Mesendoderm (in vitro differentiated cells): Measurements from ENCODE around the gene SAMM50.

Source experiments
- DNase-seq: peaks from one replicate; pipeline ENCODE4 v3.0.0; 2013
- H2AK5ac ChIP-seq: 2 replicates; pipeline ENCODE4 v1.6.1; 2013; ENCODE audit warnings: low read length, inconsistent platforms
- H2BK120ac ChIP-seq: 2 replicates; pipeline ENCODE4 v1.6.1; 2013; ENCODE audit warnings: low read depth, mild to moderate bottlenecking, low read length, moderate library complexity, mixed read lengths
- H2BK15ac ChIP-seq: replicated peaks from 2 replicates; pipeline ENCODE4 v1.6.1; 2013; ENCODE audit warnings: low read depth, mild to moderate bottlenecking, moderate library complexity
- H2BK5ac ChIP-seq: 2 replicates; pipeline ENCODE4 v1.6.1; 2013; ENCODE audit warnings: low read length, inconsistent platforms
- H3K18ac ChIP-seq: 2 replicates; pipeline ENCODE4 v1.6.1; 2013; ENCODE audit warnings: mild to moderate bottlenecking, low read length, mixed read lengths
- H3K23ac ChIP-seq: one replicate; pipeline ENCODE4 v1.6.1; 2013; ENCODE audit warnings: low read length
- H3K27ac ChIP-seq: 2 replicates; pipeline ENCODE4 v1.5.1; 2013; ENCODE audit warnings: low read depth, mild to moderate bottlenecking, inconsistent platforms, low read length, moderate library complexity
- H3K27me3 ChIP-seq: 2 replicates; pipeline ENCODE4 v1.6.1; 2013; ENCODE audit warnings: low read length, control low read depth, mild to moderate bottlenecking, inconsistent platforms; ENCODE audit not compliant: insufficient read depth, poor library complexity
- H3K36me3 ChIP-seq: 2 replicates; pipeline ENCODE4 v1.6.1; 2013; ENCODE audit warnings: low read length, inconsistent platforms; ENCODE audit not compliant: control insufficient read depth, insufficient read depth
- H3K4ac ChIP-seq: one replicate; pipeline ENCODE4 v1.6.1; 2013; ENCODE audit warnings: low read depth, mild to moderate bottlenecking, low read length, moderate library complexity
- H3K4me1 ChIP-seq: 2 replicates; pipeline ENCODE4 v1.6.1; 2013; ENCODE audit warnings: low read depth, low read length, inconsistent platforms; ENCODE audit not compliant: control insufficient read depth
- H3K4me2 ChIP-seq: 2 replicates; pipeline ENCODE4 v1.6.1; 2013; ENCODE audit warnings: low read length
- H3K4me3 ChIP-seq: 2 replicates; pipeline ENCODE4 v1.5.1; 2013; ENCODE audit warnings: mild to moderate bottlenecking, low read length
- H3K56ac ChIP-seq: one replicate; pipeline ENCODE4 v1.6.1; 2013; ENCODE audit warnings: low read length
- H3K79me1 ChIP-seq: 2 replicates; pipeline ENCODE4 v1.6.1; 2013; ENCODE audit warnings: low read length, inconsistent platforms
- H3K79me2 ChIP-seq: 2 replicates; pipeline ENCODE4 v1.6.1; 2013; ENCODE audit warnings: mild to moderate bottlenecking, low read length; ENCODE audit not compliant: control insufficient read depth, insufficient read depth
- H3K9ac ChIP-seq: 2 replicates; pipeline ENCODE4 v1.6.1; 2013; ENCODE audit warnings: low read length, inconsistent platforms
- H4K5ac ChIP-seq: one replicate; pipeline ENCODE4 v1.6.1; 2013; ENCODE audit warnings: low read length
- H4K8ac ChIP-seq: one replicate; pipeline ENCODE4 v1.6.1; 2013; ENCODE audit warnings: low read depth, mild to moderate bottlenecking, control low read depth, low read length, moderate library complexity
- WGBS: extraction: QIAGEN DNeasy Blood & Tissue Kit; methylation state at CpG from one replicate; pipeline ENCODE4 v1.1.7; 2013; ENCODE audit warnings: low lambda C conversion rate, missing lambda C conversion rate; ENCODE audit not compliant: insufficient coverage; ENCODE audit errors: extremely low coverage; 5-methylcytosine and 5-hydroxymethylcytosine counted together

Gene SAMM50

DNA sequence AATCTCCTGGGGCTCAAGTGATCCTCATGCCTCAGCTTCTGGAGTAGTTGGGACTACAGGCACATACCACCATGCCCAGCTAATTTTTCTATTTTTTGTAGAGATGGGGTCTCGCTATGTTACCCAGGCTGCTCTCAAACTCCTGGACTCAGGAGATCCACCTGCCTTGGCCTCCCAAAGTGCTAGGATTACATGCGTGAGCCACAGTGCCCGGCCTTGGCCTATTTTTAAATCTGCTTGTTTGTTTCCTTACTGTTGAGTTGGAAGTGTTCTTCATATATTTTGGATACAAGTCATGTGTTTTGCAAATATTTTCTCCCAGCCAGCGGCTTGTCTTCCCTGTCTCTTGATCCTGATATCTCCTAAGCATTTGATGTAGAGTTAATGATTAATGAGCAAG is 73.8 kb downstream of the SAMM50 start:
- Histone ChIP-seq H3K4me1 (no peaks in the 10 kb centered on the region), H2BK5ac (no peak overlapping the region), H4K8ac (no peak overlapping the region), H3K4me2 (no peak overlapping the region), H3K9ac (no peak overlapping the region), H3K27ac (no peak overlapping the region), H3K4me3 (no peak overlapping the region), H3K36me3 (no peaks in the 10 kb centered on the region), H3K79me2 (no peaks in the 10 kb centered on the region), H3K79me1 (no peaks in the 10 kb centered on the region), H3K27me3 (no peaks in the 10 kb centered on the region), H2BK120ac (no peak overlapping the region), H2AK5ac (no peak overlapping the region), H2BK15ac (no peak overlapping the region), H4K5ac (no peak overlapping the region), H3K4ac (no peak overlapping the region), H3K56ac (no peak overlapping the region), H3K23ac (no peak overlapping the region), H3K18ac (no peak overlapping the region)
- DNase-seq: no peak
- WGBS: no CpG with 5 or more reads among the region's 4 CpGs

- no peak overlapping the region for H3K4me3 ChIP-seq
- H3K18ac ChIP-seq: no peak overlapping the region
- no peak overlapping the region for H3K56ac ChIP-seq
- H3K4me2 ChIP-seq: no peak overlapping the region
- no peak for DNase-seq
- no peak overlapping the region for H4K8ac ChIP-seq
- H2BK120ac ChIP-seq: no peak overlapping the region
- H4K5ac ChIP-seq: no peak overlapping the region
- no peaks in the 10 kb centered on the region for H3K4me1 ChIP-seq
- H3K23ac ChIP-seq: no peak overlapping the region
- WGBS: no CpG with 5 or more reads among the region's 18 CpGs
- no peaks in the 10 kb centered on the region for H3K36me3 ChIP-seq
- no peaks in the 10 kb centered on the region for H3K27me3 ChIP-seq
- H3K27ac ChIP-seq: no peak overlapping the region
- H3K79me1 ChIP-seq: no peaks in the 10 kb centered on the region
- no peak overlapping the region for H2AK5ac ChIP-seq
- H3K9ac ChIP-seq: no peak overlapping the region
- no peak overlapping the region for H2BK15ac ChIP-seq
- no peak overlapping the region for H2BK5ac ChIP-seq
- no peaks in the 10 kb centered on the region for H3K79me2 ChIP-seq
- H3K4ac ChIP-seq: no peak overlapping the region
Observed at GRCh38 chr22:44030051-44030701, 74.9 kb downstream of the SAMM50 start.

DNA sequence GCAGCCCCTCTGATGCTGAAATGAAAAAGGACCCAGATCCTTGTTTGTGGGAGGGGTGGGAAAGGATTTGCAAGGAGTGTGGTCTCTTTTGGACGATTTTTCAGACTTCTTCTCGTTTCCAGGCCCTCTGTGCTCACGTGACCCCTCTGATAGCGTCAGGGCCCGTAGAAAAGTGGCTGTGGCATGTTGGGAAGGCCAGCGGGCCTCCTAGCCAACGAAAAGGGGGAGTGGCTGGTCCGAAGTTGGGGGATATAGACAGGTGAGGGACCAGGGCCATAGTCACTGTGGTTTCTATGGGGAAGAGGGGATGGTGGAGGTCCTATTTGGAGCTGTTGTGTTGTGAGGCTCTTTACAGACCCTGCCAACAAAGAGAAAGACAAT is 75.5 kb downstream of the SAMM50 start:
- no peak overlapping the region for H2BK5ac ChIP-seq
- H3K4me1 ChIP-seq: no peaks in the 10 kb centered on the region
- H3K36me3 ChIP-seq: no peaks in the 10 kb centered on the region
- H3K4me3 ChIP-seq: no peak overlapping the region
- no peaks in the 10 kb centered on the region for H3K27me3 ChIP-seq
- no peak overlapping the region for H3K56ac ChIP-seq
- no peaks in the 10 kb centered on the region for H3K79me2 ChIP-seq
- no peak overlapping the region for H3K27ac ChIP-seq
- H2BK120ac ChIP-seq: no peak overlapping the region
- H3K9ac ChIP-seq: no peak overlapping the region
- H3K23ac ChIP-seq: no peak overlapping the region
- no peak overlapping the region for H3K18ac ChIP-seq
- WGBS: no CpG with 5 or more reads among the region's 8 CpGs
- H2BK15ac ChIP-seq: no peak overlapping the region
- H4K8ac ChIP-seq: no peak overlapping the region
- H3K4ac ChIP-seq: no peak overlapping the region
- H3K4me2 ChIP-seq: no peak overlapping the region
- no peaks in the 10 kb centered on the region for H3K79me1 ChIP-seq
- no peak for DNase-seq
- H2AK5ac ChIP-seq: no peak overlapping the region
- no peak overlapping the region for H4K5ac ChIP-seq

- no peak overlapping the region for H3K23ac ChIP-seq
- no peak overlapping the region for H3K4me3 ChIP-seq
- H2AK5ac ChIP-seq: no peak overlapping the region
- H4K8ac ChIP-seq: no peak overlapping the region
- H3K27ac ChIP-seq: no peak overlapping the region
- no peaks in the 10 kb centered on the region for H3K79me1 ChIP-seq
- H3K4me1 ChIP-seq: no peaks in the 10 kb centered on the region
- H3K36me3 ChIP-seq: no peaks in the 10 kb centered on the region
- H3K56ac ChIP-seq: no peak overlapping the region
- no peak overlapping the region for H3K4me2 ChIP-seq
- no CpG with 5 or more reads among the region's 21 CpGs for WGBS
- no peak overlapping the region for H2BK5ac ChIP-seq
- H3K79me2 ChIP-seq: no peaks in the 10 kb centered on the region
- no peak for DNase-seq
- H2BK120ac ChIP-seq: no peak overlapping the region
- H4K5ac ChIP-seq: no peak overlapping the region
- H3K27me3 ChIP-seq: no peaks in the 10 kb centered on the region
- H3K9ac ChIP-seq: no peak overlapping the region
- no peak overlapping the region for H2BK15ac ChIP-seq
- no peak overlapping the region for H3K4ac ChIP-seq
- no peak overlapping the region for H3K18ac ChIP-seq
Observed at GRCh38 chr22:44031158-44031952, 76.1 kb downstream of the SAMM50 start.

DNA sequence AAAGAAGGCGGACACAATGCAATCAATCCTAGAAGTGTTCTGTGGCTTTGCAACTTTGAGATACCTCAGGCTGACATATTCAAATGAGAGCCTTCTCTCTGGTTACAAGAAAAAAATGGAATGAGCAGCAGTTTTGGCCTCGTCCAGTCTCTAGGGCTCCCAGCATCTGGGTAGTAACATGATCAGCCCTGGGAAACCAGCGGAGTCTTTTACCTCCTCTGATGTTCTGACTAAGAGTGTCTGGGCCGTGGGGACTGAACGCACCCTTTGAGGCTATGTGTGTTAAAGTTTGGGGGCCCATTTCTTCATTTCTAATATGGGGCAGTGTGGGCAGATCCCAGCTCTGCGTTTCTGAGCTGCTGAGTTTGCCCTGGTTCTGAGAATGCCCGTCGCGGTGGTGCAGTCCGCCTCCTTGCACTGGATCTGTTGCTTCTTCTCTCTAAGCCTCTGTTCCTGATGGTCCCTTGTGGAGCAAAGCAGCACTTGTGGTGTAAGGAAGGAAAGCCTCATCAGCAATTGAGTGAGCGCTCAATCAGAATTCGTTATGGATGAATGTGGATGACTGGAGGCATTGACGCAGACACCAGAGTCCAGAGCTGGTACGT is 77.0 kb downstream of the SAMM50 start:
- Histone ChIP-seq H3K36me3 (no peaks in the 10 kb centered on the region), H2BK120ac (no peak overlapping the region), H3K27me3 (no peaks in the 10 kb centered on the region), H3K4ac (no peak overlapping the region), H4K8ac (no peak overlapping the region), H3K4me1 (no peaks in the 10 kb centered on the region), H2BK5ac (no peak overlapping the region), H3K4me2 (no peak overlapping the region), H3K9ac (no peak overlapping the region), H3K56ac (no peak overlapping the region), H3K79me2 (no peaks in the 10 kb centered on the region), H3K23ac (no peak overlapping the region), H3K27ac (no peak overlapping the region), H3K18ac (no peak overlapping the region), H4K5ac (no peak overlapping the region), H2AK5ac (no peak overlapping the region), H2BK15ac (no peak overlapping the region), H3K79me1 (no peaks in the 10 kb centered on the region), H3K4me3 (no peak overlapping the region)
- DNase-seq: no peak
- no CpG with 5 or more reads among the region's 14 CpGs for WGBS
